Neural cell (in vitro differentiated cells): ENCODE results near the gene CFAP65. TPM values are rescaled to one million over a fixed set of nuclear protein-coding genes. Genes with fewer than 3 reads are reported as not detected.

Experiments
- H2AFZ ChIP-seq: fragments of 200-600, 300-800 bp; sonication (generic), shearing (Covaris generic); 2 replicates; pipeline ENCODE4 v1.6.0; 2014; ENCODE audit warnings: low read depth, mild to moderate bottlenecking, antibody characterized with exemption, low read length, moderate library complexity
- H3F3A ChIP-seq: fragments of 200-600 bp; shearing (Covaris generic); 2 replicates; pipeline ENCODE4 v1.6.1; 2016; ENCODE audit warnings: mild to moderate bottlenecking, moderate library complexity, mixed read lengths, antibody characterized with exemption, low read length; ENCODE audit not compliant: insufficient read depth, poor library complexity, severe bottlenecking
- H3K27ac ChIP-seq: fragments of 200-600, 300-800 bp; sonication (generic), shearing (Covaris generic); 2 replicates; pipeline ENCODE4 v1.5.1; 2014; ENCODE audit warnings: mild to moderate bottlenecking, low read length, moderate library complexity
- H3K27me3 ChIP-seq: fragments of 300-800, 200-600 bp; sonication (generic), shearing (Covaris generic); 2 replicates; pipeline ENCODE4 v1.6.0; 2014; ENCODE audit warnings: mild to moderate bottlenecking, low read depth, low read length, moderate library complexity; ENCODE audit not compliant: insufficient read depth
- H3K36me3 ChIP-seq: fragments of 300-800, 200-600 bp; sonication (generic), shearing (Covaris generic); 2 replicates; pipeline ENCODE4 v1.5.1; 2014; ENCODE audit warnings: mild to moderate bottlenecking, antibody characterized with exemption, low read length, moderate library complexity; ENCODE audit not compliant: insufficient read depth
- H3K4me2 ChIP-seq: fragments of 300-800, 200-600 bp; sonication (generic), shearing (Covaris generic); 2 replicates; pipeline ENCODE4 v1.6.0; 2014; ENCODE audit warnings: mild to moderate bottlenecking, low read length
- H3K4me3 ChIP-seq: fragments of 300-800, 200-600 bp; sonication (generic), shearing (Covaris generic); 2 replicates; pipeline ENCODE4 v1.5.1; 2014; ENCODE audit warnings: mild to moderate bottlenecking, low read length, moderate library complexity
- H3K79me2 ChIP-seq: fragments of 200-600 bp; shearing (Covaris generic); replicated peaks from 2 replicates; pipeline ENCODE4 v1.6.0; 2014; ENCODE audit warnings: mild to moderate bottlenecking, low read length, moderate library complexity; ENCODE audit not compliant: insufficient read depth
- H3K9ac ChIP-seq: fragments of 300-800, 200-600 bp; sonication (generic), shearing (Covaris generic); 2 replicates; pipeline ENCODE4 v1.6.1; 2016; ENCODE audit warnings: mild to moderate bottlenecking, low read length, mixed read lengths
- H3K9me2 ChIP-seq: fragments of 200-600 bp; shearing (Covaris generic); 2 replicates; pipeline ENCODE4 v1.6.1; 2016; ENCODE audit warnings: mild to moderate bottlenecking, low read length, mixed read lengths; ENCODE audit not compliant: insufficient read depth
- H3K9me3 ChIP-seq: fragments of 200-600, 300-800 bp; sonication (generic), shearing (Covaris generic); 2 replicates; pipeline ENCODE4 v1.6.1; 2016; ENCODE audit warnings: mild to moderate bottlenecking, mixed run types, low read length, moderate library complexity, mixed read lengths
- H4K20me1 ChIP-seq: fragments of 200-600 bp; shearing (Covaris generic); 2 replicates; pipeline ENCODE4 v1.6.1; 2016; ENCODE audit warnings: mild to moderate bottlenecking, mixed run types; ENCODE audit not compliant: insufficient read depth
- CTCF ChIP-seq: fragments of 450-650 bp; IDR thresholded peaks from 2 replicates; pipeline ENCODE4 v1.5.1; 2014; ENCODE audit warnings: antibody characterized with exemption, mild to moderate bottlenecking, moderate library complexity; ENCODE audit not compliant: poor library complexity, severe bottlenecking
- EP300 ChIP-seq: fragments of 450-650 bp; conservative IDR thresholded peaks from 2 replicates; pipeline ENCODE4 v1.6.1; 2014; ENCODE audit warnings: antibody characterized with exemption, mild to moderate bottlenecking, moderate library complexity; ENCODE audit not compliant: poor library complexity, severe bottlenecking
- EZH2 ChIP-seq: fragments of 200-600, 300-800 bp; shearing (Covaris generic), sonication (generic); IDR thresholded peaks from 2 replicates; pipeline ENCODE4 v1.6.1; 2014; ENCODE audit warnings: antibody characterized with exemption, low read length, borderline replicate concordance, mild to moderate bottlenecking; ENCODE audit not compliant: insufficient read depth, poor library complexity, severe bottlenecking
- MXI1 ChIP-seq: fragments of 450-650 bp; conservative IDR thresholded peaks from 2 replicates; pipeline ENCODE4 v1.6.1; 2014; ENCODE audit warnings: antibody characterized with exemption, mild to moderate bottlenecking; ENCODE audit not compliant: poor library complexity, severe bottlenecking
- POLR2AphosphoS5 ChIP-seq: IDR thresholded peaks from 2 replicates; pipeline ENCODE4 v1.6.1; 2012
- RAD21 ChIP-seq: fragments of 450-650 bp; conservative IDR thresholded peaks from 2 replicates; pipeline ENCODE4 v1.6.1; 2014; ENCODE audit warnings: antibody characterized with exemption, mild to moderate bottlenecking, moderate library complexity
- REST ChIP-seq: IDR thresholded peaks from 2 replicates; pipeline ENCODE4 v1.6.1; 2012; ENCODE audit warnings: borderline replicate concordance
- SMC3 ChIP-seq: fragments of 450-650 bp; conservative IDR thresholded peaks from 2 replicates; pipeline ENCODE4 v1.6.1; 2014; ENCODE audit warnings: antibody characterized with exemption, mild to moderate bottlenecking, moderate library complexity; ENCODE audit not compliant: poor library complexity
- TAF1 ChIP-seq: IDR thresholded peaks from 2 replicates; pipeline ENCODE4 v1.6.1; 2012; ENCODE audit warnings: low read depth
- polyA plus RNA-seq: library from polyadenylated mRNA; depleted of rRNA; stranded (reverse); fragments of >200 nt; gene quantifications from 2 replicates; pipeline ENCODE4 v1.2.3, GENCODE V29; 2014

CFAP65 gene
- polyA plus RNA-seq, 1 donor from 2014 or later: 1.1 TPM

- TF ChIP-seq POLR2AphosphoS5 (no peak), MXI1 (no peak), REST (no peak), EZH2 (no peak), TAF1 (no peak), SMC3 (no peak), EP300 (no peak), RAD21 (no peak), CTCF (no peak)
- Histone ChIP-seq H3K9ac (peak overlapping the region; percentile 79), H3K27me3 (peaks cover 22% of the 10 kb centered on the region), H3K9me3 (no peaks in the 10 kb centered on the region), H3K9me2 (no peaks in the 10 kb centered on the region), H3K4me2 (peak overlapping the region; percentile 84), H3K79me2 (no peaks in the 10 kb centered on the region), H2AFZ (no peak overlapping the region), H3K36me3 (no peaks in the 10 kb centered on the region), H4K20me1 (no peaks in the 10 kb centered on the region), H3K27ac (no peak overlapping the region), H3K4me3 (peak overlapping the region; percentile 71), H3F3A (no peaks in the 10 kb centered on the region)
Observed at GRCh38 chr2:218961229-218961628, 80.1 kb downstream of the CFAP65 start.

GRCh38 chr2:218960309-218961165 is 80.8 kb downstream of the CFAP65 start:
- peak overlapping the region; percentile 79 for H3K9ac ChIP-seq
- H3K4me3 ChIP-seq: peak overlapping the region; percentile 71
- no peaks in the 10 kb centered on the region for H3K9me3 ChIP-seq
- no peaks in the 10 kb centered on the region for H4K20me1 ChIP-seq
- peaks cover 22% of the 10 kb centered on the region for H3K27me3 ChIP-seq
- H3K27ac ChIP-seq: no peak overlapping the region
- TF ChIP-seq CTCF (no peak), MXI1 (peak; percentile 18), TAF1 (peak; percentile 41), RAD21 (no peak)
- peak overlapping the region; percentile 84 for H3K4me2 ChIP-seq
- no peaks in the 10 kb centered on the region for H3F3A ChIP-seq
- H3K79me2 ChIP-seq: no peaks in the 10 kb centered on the region
- no peak overlapping the region for H2AFZ ChIP-seq
- H3K9me2 ChIP-seq: no peaks in the 10 kb centered on the region
- H3K36me3 ChIP-seq: no peaks in the 10 kb centered on the region
